IPS-11a (cell line): Measurements from ENCODE around the gene PROCA1.
A peak's percentile ranks its signal among the peaks of the same experiment; 100 is the strongest.

Experiments
- H3K4me3 ChIP-seq: one replicate; pipeline ENCODE4 v1.5.1; 2013; ENCODE audit warnings: low read depth, low read length, control low read depth

PROCA1 gene

GRCh38 chr17:28711723-28712031, at the start of gene PROCA1:
TSS of gene PROCA1 (minus strand) at chr17:28711888. CDS start at chr17:28711660, 228 bp downstream.
- H3K4me3 ChIP-seq, result peak within 1 kb of the TSS; percentile 71

GRCh38 chr17:28760601-28761562, 49.2 kb upstream of the PROCA1 start:
- no peak overlapping the region for H3K4me3 ChIP-seq

GRCh38 chr17:28759256-28759865, 47.7 kb upstream of the PROCA1 start:
- H3K4me3 ChIP-seq, result no peak overlapping the region

- no peak overlapping the region for H3K4me3 ChIP-seq
Observed at GRCh38 chr17:28758411-28759121, 46.9 kb upstream of the PROCA1 start.

GRCh38 chr17:28756049-28756804, 44.5 kb upstream of the PROCA1 start:
- no peak overlapping the region for H3K4me3 ChIP-seq

- H3K4me3 ChIP-seq, result no peak overlapping the region
Observed at GRCh38 chr17:28755486-28755885, 43.8 kb upstream of the PROCA1 start.

GRCh38 chr17:28751600-28752366, 40.1 kb upstream of the PROCA1 start:
- H3K4me3 ChIP-seq, result no peak overlapping the region

- H3K4me3 ChIP-seq, result no peak overlapping the region
Observed at GRCh38 chr17:28750178-28751047, 38.7 kb upstream of the PROCA1 start.

- no peak overlapping the region for H3K4me3 ChIP-seq
Observed at GRCh38 chr17:28749516-28750177, 38.0 kb upstream of the PROCA1 start.

- H3K4me3 ChIP-seq, result no peak overlapping the region
Observed at GRCh38 chr17:28748852-28749515, 37.3 kb upstream of the PROCA1 start.

- no peak overlapping the region for H3K4me3 ChIP-seq
Observed at GRCh38 chr17:28747801-28748750, 36.4 kb upstream of the PROCA1 start.

- H3K4me3 ChIP-seq, result no peak overlapping the region
Observed at GRCh38 chr17:28747051-28747691, 35.5 kb upstream of the PROCA1 start.

- H3K4me3 ChIP-seq, result no peak overlapping the region
Observed at GRCh38 chr17:28746611-28747050, 34.9 kb upstream of the PROCA1 start.

- H3K4me3 ChIP-seq, result peak overlapping the region; percentile 96
Observed at GRCh38 chr17:28745786-28746411, 34.2 kb upstream of the PROCA1 start.

- H3K4me3 ChIP-seq, result peak overlapping the region; percentile 96
Observed at GRCh38 chr17:28744972-28745785, 33.5 kb upstream of the PROCA1 start.
